ENCODE results near the gene SAMD4A.
A peak's percentile ranks its signal among the peaks of the same experiment; 100 is the strongest.

SAMD4A gene

DNA sequence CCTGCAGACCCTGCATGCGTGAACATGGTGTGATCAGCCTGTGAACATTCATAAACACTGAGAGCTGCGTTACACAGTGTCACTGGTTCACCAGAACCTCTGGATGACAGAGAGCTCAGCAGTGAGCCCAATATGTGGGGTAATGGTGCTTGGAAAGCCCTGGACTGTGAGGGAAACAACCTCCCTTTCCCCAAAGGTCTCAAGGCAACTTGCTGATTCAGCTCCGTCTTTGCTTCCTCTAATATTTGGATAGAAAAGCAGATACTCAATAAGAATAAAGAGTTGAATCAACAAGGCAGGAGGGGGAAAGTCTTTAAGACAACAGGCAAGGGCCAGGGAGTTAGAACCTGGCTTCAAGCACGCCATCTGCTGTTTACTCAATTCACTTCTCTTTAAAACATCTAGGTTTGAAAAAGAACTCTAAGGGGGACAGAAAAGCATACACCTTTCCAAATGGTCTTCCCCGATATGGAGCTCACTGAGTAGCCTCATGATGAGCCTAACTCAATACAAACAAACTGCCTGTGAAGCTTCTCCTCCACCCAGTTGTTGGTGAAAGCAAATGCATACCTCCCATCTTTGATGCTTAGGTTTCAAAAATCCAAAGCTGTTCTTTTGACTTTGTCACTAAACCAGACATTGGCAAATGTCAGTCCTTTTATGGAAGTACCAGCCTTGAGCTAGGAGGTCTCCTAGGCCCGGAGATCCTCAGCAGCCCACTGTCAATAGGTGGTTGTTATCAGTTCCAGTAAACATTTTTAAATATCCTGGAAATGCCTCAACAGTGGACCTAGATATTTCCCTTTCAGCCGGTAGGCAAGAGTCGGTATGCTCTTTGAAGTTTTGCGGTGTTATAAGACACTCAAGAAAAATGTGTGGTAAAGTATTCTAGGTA lies 76.1 kb downstream of the SAMD4A start:
- H3K9me3 ChIP-seq (ENCODE audit: control insufficient read depth, insufficient read depth, low read length), result no peaks in the 10 kb centered on the region
- H3K4me1 ChIP-seq (ENCODE audit: control insufficient read depth, insufficient read depth, low read length), result peaks cover 8% of the 10 kb centered on the region; the same call in 1 of the 2 replicates
- no peak overlapping the region for H3K27ac ChIP-seq (ENCODE audit: low read length)
- H3K4me3 ChIP-seq (ENCODE audit: low read length), result no peak overlapping the region
- no peak for DNase-seq (ENCODE audit: low read depth, low spot score)
- no peaks in the 10 kb centered on the region for H3K36me3 ChIP-seq (ENCODE audit: control insufficient read depth, insufficient read depth, low read length)
- H3K27me3 ChIP-seq (ENCODE audit: control insufficient read depth, insufficient read depth, low read length), result no peaks in the 10 kb centered on the region
- no CpG with 5 or more reads among the region's 9 CpGs for WGBS (ENCODE audit: insufficient coverage, insufficient read length)

DNA sequence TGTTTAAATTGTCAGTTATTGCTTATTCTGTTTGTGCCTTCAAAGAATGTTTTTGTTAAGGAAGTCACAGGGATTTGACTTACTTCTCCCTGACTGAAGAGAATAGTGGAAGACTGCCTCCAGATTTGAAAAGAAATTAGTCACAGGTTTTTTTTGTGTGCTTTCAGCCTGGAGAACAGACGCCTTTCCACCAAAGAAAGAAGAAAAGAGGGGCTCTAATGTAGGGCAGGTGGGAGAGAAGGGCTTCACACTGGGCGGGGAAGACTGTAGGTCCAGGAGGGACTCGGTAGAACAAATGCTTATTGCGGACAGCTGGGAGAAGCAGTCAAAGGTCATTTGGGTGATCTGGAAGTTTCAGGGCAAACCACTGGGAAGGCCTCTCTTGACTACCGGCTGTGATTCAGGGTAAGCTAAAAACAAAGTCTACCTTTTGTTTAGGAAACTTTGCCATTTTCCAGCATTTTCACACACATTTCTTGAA lies 76.8 kb downstream of the SAMD4A start:
- no peaks in the 10 kb centered on the region for H3K36me3 ChIP-seq (ENCODE audit: control insufficient read depth, insufficient read depth, low read length)
- H3K27ac ChIP-seq (ENCODE audit: low read length), result no peak overlapping the region
- H3K4me3 ChIP-seq (ENCODE audit: low read length), result no peak overlapping the region
- H3K9me3 ChIP-seq (ENCODE audit: control insufficient read depth, insufficient read depth, low read length), result no peaks in the 10 kb centered on the region
- no peaks in the 10 kb centered on the region for H3K27me3 ChIP-seq (ENCODE audit: control insufficient read depth, insufficient read depth, low read length)
- WGBS (ENCODE audit: insufficient coverage, insufficient read length), result no CpG with 5 or more reads among the region's 5 CpGs
- no peak for DNase-seq (ENCODE audit: low read depth, low spot score)
- H3K4me1 ChIP-seq (ENCODE audit: control insufficient read depth, insufficient read depth, low read length), result peaks cover 7% of the 10 kb centered on the region; the same call in 1 of the 2 replicates

DNA sequence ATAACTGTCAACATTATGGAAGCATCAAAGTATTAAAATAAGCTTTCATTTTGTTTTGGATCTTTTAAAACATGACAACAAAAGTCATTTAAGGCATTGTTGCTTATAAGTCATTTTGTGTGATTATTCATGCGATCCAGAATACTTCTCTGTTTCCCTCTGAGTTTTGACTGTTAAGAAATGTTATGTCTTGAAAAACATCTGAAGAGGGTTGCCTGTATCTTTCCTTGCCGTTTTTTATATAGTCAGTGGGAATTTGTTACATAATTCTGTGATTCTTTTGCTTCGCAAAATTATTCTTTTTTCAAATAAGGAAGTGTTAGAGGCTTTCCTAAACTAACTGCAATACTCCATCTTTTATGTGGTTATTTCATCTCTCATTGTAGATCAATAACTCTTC lies 78.7 kb downstream of the SAMD4A start:
- H3K4me3 ChIP-seq (ENCODE audit: low read length), result no peak overlapping the region
- H3K4me1 ChIP-seq (ENCODE audit: control insufficient read depth, insufficient read depth, low read length), result peaks cover 8% of the 10 kb centered on the region
- no peaks in the 10 kb centered on the region for H3K27me3 ChIP-seq (ENCODE audit: control insufficient read depth, insufficient read depth, low read length)
- DNase-seq (ENCODE audit: low read depth, low spot score), result no peak
- no peak overlapping the region for H3K27ac ChIP-seq (ENCODE audit: low read length)
- no CpG with 5 or more reads among the region's 3 CpGs for WGBS (ENCODE audit: insufficient coverage, insufficient read length)
- H3K9me3 ChIP-seq (ENCODE audit: control insufficient read depth, insufficient read depth, low read length), result no peaks in the 10 kb centered on the region
- H3K36me3 ChIP-seq (ENCODE audit: control insufficient read depth, insufficient read depth, low read length), result no peaks in the 10 kb centered on the region

DNA sequence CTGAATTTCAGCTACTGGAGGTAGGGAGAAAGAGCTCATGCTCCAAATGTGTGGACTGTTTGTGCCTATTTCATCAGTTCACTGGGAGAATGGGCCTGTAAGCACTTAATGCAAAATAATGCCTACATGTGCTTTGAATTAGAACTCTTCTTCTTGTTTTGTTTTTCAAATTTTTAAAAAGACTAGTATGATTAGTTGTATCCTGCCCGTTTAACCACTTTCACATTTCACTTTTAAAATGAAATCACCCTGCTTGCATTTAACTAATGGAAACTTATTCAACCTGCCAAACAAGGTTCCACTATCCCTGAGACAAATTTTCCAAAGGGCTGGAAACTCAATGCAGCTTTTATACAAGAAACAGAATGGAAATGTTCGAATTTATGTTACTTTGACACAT lies 79.7 kb downstream of the SAMD4A start:
- no CpG with 5 or more reads among the region's 2 CpGs for WGBS (ENCODE audit: insufficient coverage, insufficient read length)
- H3K27ac ChIP-seq (ENCODE audit: low read length), result no peak overlapping the region

DNA sequence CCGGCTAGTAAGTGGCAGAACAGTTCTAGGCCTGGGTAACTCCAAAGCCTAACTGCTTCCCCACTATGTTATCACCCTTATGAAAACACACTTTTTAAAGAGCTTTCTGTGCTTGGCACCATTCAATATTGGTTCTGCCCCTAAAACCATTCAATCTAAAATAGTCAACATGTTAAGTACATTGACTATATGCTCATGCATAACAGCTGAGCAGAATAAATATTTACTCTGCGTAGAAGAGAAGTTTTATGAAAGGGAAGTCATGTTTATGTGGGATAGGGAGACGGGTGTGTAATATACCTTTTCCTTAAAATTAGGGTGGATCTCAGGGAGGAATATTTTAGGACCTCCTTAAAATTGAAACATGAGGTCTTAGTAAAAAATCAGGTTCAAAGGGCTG lies 80.5 kb downstream of the SAMD4A start:
- WGBS (ENCODE audit: insufficient coverage, insufficient read length), result 100% methylated on average over 2 of the region's 3 CpGs
- no peaks in the 10 kb centered on the region for H3K27me3 ChIP-seq (ENCODE audit: control insufficient read depth, insufficient read depth, low read length)
- no peaks in the 10 kb centered on the region for H3K9me3 ChIP-seq (ENCODE audit: control insufficient read depth, insufficient read depth, low read length)
- no peak for DNase-seq (ENCODE audit: low read depth, low spot score)
- H3K27ac ChIP-seq (ENCODE audit: low read length), result no peak overlapping the region
- H3K36me3 ChIP-seq (ENCODE audit: control insufficient read depth, insufficient read depth, low read length), result no peaks in the 10 kb centered on the region
- peaks cover 11% of the 10 kb centered on the region for H3K4me1 ChIP-seq (ENCODE audit: control insufficient read depth, insufficient read depth, low read length)
- H3K4me3 ChIP-seq (ENCODE audit: low read length), result no peak overlapping the region

More for the DNA sequence above, 79.7 kb downstream of the SAMD4A start:
- no peak for DNase-seq (ENCODE audit: low read depth, low spot score)
- H3K4me1 ChIP-seq (ENCODE audit: control insufficient read depth, insufficient read depth, low read length), result peaks cover 10% of the 10 kb centered on the region
- H3K27me3 ChIP-seq (ENCODE audit: control insufficient read depth, insufficient read depth, low read length), result no peaks in the 10 kb centered on the region
- no peak overlapping the region for H3K4me3 ChIP-seq (ENCODE audit: low read length)
- no peaks in the 10 kb centered on the region for H3K36me3 ChIP-seq (ENCODE audit: control insufficient read depth, insufficient read depth, low read length)
- no peaks in the 10 kb centered on the region for H3K9me3 ChIP-seq (ENCODE audit: control insufficient read depth, insufficient read depth, low read length)

DNA sequence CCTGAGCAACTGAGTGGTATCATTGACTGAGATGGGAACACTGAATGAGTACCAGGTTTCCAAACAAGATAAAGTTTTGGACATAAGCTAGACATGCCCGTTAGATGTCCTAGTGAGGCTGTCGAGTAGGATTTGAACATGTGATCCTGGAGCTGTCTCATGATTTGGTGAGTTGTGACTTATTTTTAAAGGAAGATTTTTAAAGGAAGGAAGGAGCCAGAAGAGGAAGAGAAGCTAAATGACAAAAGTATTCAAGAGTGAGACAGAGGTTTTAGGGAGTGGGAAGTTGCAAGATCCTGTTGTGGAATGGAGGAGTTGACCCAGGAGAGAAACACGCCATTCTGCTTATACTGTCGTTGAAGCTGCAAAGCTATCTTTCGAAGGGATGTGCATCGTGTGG lies 82.1 kb downstream of the SAMD4A start:
- Histone ChIP-seq H3K36me3 (ENCODE audit: control insufficient read depth, insufficient read depth, low read length) (no peaks in the 10 kb centered on the region), H3K4me1 (ENCODE audit: control insufficient read depth, insufficient read depth, low read length) (peaks cover 6% of the 10 kb centered on the region), H3K4me3 (ENCODE audit: low read length) (no peak overlapping the region), H3K9me3 (ENCODE audit: control insufficient read depth, insufficient read depth, low read length) (no peaks in the 10 kb centered on the region), H3K27ac (ENCODE audit: low read length) (no peak overlapping the region), H3K27me3 (ENCODE audit: control insufficient read depth, insufficient read depth, low read length) (no peaks in the 10 kb centered on the region)
- WGBS (ENCODE audit: insufficient coverage, insufficient read length), result no CpG with 5 or more reads among the region's 6 CpGs
- DNase-seq (ENCODE audit: low read depth, low spot score), result no peak

DNA sequence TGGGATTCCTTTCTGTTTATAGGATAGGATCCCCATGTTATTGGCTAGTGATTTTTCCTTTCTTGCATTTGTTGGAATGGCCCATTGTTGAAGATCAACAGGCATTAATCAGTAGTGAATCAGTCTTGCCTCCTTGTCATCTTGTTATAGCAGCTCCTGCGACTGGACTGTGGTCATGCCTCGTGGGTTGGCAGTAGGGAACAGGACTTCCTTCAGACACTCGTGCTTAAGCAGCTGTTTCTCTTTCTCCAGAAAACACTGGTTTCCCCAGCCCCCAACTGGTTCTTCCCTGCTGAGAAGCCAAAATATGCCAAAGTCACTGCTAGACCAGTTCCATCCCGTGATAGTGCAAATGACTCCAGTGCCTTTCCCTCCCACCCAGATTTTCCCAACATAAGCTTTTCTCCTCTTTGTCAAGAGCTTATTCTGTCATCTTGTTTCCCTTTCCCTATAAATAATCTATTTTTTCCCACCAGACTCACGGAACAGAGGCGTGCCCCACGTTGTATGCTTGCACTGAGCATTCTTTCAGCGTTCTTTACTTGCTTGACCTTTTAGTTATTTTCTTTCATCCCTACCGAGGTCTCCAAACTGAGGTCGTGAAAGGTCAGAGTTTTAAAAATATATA lies 83.5 kb downstream of the SAMD4A start:
- Histone ChIP-seq H3K36me3 (ENCODE audit: control insufficient read depth, insufficient read depth, low read length) (no peaks in the 10 kb centered on the region), H3K9me3 (ENCODE audit: control insufficient read depth, insufficient read depth, low read length) (no peaks in the 10 kb centered on the region), H3K4me3 (ENCODE audit: low read length) (no peak overlapping the region), H3K27me3 (ENCODE audit: control insufficient read depth, insufficient read depth, low read length) (no peaks in the 10 kb centered on the region), H3K4me1 (ENCODE audit: control insufficient read depth, insufficient read depth, low read length) (peaks cover 6% of the 10 kb centered on the region), H3K27ac (ENCODE audit: low read length) (no peak overlapping the region)
- no CpG with 5 or more reads among the region's 10 CpGs for WGBS (ENCODE audit: insufficient coverage, insufficient read length)
- no peak for DNase-seq (ENCODE audit: low read depth, low spot score)

DNA sequence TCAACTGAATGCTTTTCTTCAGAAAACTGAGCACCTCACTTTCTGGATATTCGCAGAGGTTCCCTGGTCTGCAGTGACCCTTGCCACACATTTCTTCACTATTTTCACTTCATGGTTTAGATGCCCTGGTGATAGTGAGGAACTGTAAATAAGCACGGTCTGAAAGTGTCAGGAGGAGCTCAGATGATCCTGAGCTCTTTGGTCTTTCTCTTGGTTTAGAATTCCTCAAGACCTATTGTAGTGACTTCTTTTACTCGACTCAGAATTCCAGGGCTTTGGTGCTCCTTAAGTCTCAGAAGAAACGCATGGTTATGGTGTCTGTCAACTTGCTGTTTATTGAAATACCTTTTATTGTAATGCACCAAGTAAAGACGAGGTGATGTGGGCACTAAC lies 84.0 kb downstream of the SAMD4A start:
- Histone ChIP-seq H3K4me1 (ENCODE audit: control insufficient read depth, insufficient read depth, low read length) (peaks cover 6% of the 10 kb centered on the region), H3K4me3 (ENCODE audit: low read length) (no peak overlapping the region), H3K9me3 (ENCODE audit: control insufficient read depth, insufficient read depth, low read length) (no peaks in the 10 kb centered on the region), H3K27ac (ENCODE audit: low read length) (no peak overlapping the region), H3K27me3 (ENCODE audit: control insufficient read depth, insufficient read depth, low read length) (no peaks in the 10 kb centered on the region), H3K36me3 (ENCODE audit: control insufficient read depth, insufficient read depth, low read length) (no peaks in the 10 kb centered on the region)
- WGBS (ENCODE audit: insufficient coverage, insufficient read length), result no CpG with 5 or more reads among the region's 5 CpGs
- DNase-seq (ENCODE audit: low read depth, low spot score), result no peak

DNA sequence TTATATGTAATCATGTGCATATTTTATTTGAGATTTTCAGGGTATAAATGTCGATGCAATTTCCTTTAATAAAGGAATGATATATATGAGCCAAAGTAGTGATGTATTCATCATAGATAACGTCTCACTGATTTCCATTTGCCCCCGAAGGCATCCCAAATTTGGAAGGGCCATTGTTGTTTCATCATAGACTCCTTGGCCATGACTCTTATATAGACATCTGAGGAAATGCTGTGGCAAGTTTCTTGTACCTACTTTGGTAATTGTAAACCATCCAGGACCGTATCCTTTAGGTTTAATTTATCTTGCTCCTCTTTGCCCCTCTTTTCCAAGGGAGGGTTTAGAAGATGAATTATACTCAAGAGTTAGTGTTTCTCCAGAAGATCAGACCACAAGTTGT lies 84.7 kb downstream of the SAMD4A start:
- Histone ChIP-seq H3K27ac (ENCODE audit: low read length) (no peak overlapping the region), H3K36me3 (ENCODE audit: control insufficient read depth, insufficient read depth, low read length) (no peaks in the 10 kb centered on the region), H3K9me3 (ENCODE audit: control insufficient read depth, insufficient read depth, low read length) (no peaks in the 10 kb centered on the region), H3K27me3 (ENCODE audit: control insufficient read depth, insufficient read depth, low read length) (no peaks in the 10 kb centered on the region), H3K4me1 (ENCODE audit: control insufficient read depth, insufficient read depth, low read length) (peaks cover 6% of the 10 kb centered on the region), H3K4me3 (ENCODE audit: low read length) (no peak overlapping the region)
- DNase-seq (ENCODE audit: low read depth, low spot score), result no peak
- WGBS (ENCODE audit: insufficient coverage, insufficient read length), result no CpG with 5 or more reads among the region's 4 CpGs

DNA sequence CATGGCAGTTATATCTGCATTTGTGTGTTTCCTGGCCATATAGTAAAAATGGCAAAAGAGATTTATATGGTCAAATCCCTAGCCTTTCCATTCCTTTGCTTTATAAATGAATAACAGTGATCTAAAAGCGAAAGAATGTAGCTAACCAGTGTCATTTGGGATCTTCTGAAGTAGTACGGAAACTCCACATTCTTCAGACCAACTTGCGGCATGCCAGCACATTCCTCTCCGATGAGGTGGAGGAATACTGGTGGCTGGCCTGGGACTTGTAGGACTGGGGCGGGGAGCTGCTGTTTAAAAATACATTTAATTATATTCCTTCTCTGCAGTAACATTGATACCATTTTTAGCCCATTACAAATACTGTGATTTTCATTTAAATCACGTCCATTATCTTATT lies 85.3 kb downstream of the SAMD4A start:
- Histone ChIP-seq H3K4me3 (ENCODE audit: low read length) (no peak overlapping the region), H3K27ac (ENCODE audit: low read length) (no peak overlapping the region), H3K9me3 (ENCODE audit: control insufficient read depth, insufficient read depth, low read length) (no peaks in the 10 kb centered on the region), H3K36me3 (ENCODE audit: control insufficient read depth, insufficient read depth, low read length) (no peaks in the 10 kb centered on the region), H3K27me3 (ENCODE audit: control insufficient read depth, insufficient read depth, low read length) (no peaks in the 10 kb centered on the region), H3K4me1 (ENCODE audit: control insufficient read depth, insufficient read depth, low read length) (peaks cover 6% of the 10 kb centered on the region)
- WGBS (ENCODE audit: insufficient coverage, insufficient read length), result no CpG with 5 or more reads among the region's 6 CpGs
- peak; percentile 71 for DNase-seq (ENCODE audit: low read depth, low spot score)

All from iPS DF 6.9 (cell line).